Measurements from ENCODE around the gene BORCS6. TPM values are rescaled to one million over a fixed set of nuclear protein-coding genes. Genes with fewer than 3 reads are reported as not detected.
"Not testable (repeated sequence)": the region's sequence is repeated elsewhere in the genome, so short reads cannot be mapped to it uniquely, and the experiment has no call there.

BORCS6 gene
- total RNA-seq, 2 donors from 2014 or later: 5.8 to 8.9 TPM

DNA sequence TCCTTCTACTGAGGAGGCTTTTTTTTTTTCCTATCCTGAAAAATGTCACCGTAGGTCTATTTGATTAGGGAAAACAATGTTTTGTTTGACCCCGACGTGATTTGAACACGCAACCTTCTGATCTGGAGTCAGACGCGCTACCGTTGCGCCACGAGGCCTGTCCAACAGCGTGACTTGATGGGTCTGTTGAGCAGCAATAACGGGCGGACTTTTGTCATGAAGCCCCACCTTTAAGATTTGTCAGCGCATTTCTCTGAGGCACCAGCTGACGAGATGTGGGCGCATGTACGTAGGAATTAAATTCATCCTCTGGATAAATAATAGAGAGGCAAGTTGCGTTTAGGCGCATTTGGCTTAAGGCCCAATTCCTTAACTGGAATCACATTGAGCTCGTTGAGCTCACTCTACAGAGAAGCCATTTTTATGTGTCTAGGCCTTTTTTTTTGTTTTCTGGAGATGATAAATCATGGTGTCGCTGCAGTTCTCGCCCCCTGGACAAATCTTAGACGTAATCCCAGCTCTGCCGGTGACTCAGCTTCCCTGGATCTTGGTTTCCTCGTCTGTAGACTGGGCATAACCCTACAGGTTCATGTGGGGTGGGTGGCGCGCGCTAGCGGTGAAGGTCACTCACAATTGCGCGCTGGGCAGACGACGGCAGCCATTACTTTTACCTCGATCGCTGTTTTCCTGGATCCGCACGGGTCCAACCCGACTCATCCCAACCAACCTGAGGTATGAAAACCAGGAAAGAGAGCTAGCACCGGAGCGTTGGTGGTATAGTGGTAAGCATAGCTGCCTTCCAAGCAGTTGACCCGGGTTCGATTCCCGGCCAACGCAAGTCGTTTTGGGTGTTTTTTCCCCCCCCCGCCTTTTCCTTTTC is 31.0 kb upstream of the BORCS6 start:
- DNase-seq (peak; percentile 84), ATAC-seq (peak; percentile 73 to 79)
- intact Hi-C loops (cut with DNase I): loop anchor here in 1 of 2 donors (1.0 kb wide), 1 partner anchor 102 kb away; no protein-coding TSS in a partner anchor

DNA sequence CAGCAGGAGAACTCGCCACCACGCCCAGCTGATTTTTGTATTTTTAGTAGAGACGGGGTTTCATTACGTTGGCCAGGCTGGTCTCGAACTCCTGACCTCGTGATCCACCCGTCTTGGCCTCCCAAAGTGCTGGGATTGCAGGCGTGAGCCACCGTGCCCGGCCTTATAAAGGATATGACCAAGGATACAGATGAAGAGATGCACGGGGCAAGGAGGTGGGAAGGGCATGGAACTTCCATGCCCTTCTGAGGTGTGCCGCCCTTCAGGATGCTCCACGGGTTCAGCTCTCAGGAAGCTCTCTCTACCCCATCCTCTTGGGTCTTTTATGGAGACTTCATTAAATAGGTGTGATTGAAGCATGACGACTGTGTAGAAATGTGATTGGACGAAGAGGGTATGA is 24.0 kb upstream of the BORCS6 start:
- intact Hi-C loops (cut with DNase I); ATAC-seq; DNase-seq: not testable (repeated sequence)

DNA sequence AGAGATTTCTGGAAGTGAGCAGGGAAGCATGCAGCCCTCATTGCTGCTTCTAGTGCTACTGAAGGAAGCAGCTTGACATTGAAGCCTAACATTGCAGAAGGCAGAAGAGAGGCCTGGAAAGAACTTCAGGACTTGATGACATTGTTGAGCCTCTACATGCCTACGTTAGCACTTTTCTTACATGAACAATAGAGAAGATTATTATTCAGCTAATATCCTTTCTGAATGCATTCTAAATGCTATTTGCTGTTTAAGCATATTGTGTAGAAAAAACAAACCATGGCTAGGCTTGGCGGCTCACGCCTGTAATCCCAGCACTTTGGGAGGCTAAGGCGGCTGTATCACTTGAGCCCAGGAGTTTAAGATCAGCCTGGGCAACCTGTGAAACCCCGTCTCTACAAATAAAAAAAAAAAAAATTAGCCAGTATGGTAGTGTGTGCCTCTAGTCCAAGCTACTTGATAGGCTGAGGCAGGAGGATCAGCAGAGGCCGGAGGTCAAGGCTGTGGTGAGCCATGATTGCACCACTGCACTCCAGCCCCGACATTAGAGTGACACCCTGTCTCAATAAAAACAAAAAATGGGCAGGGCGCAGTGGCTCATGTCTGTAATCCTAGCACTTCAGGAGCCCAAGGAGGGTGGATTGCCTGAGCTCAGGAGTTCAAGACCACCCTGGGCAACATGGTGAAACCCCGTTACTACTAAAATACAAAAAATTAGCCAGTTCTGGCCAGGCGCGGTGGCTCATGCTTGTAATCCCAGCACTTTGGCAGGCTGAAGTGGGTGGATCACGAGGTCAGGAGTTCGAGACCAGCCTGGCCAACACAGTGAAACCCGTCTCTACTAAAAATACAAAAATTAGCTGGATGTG is 22.6 kb upstream of the BORCS6 start:
- intact Hi-C loops (cut with DNase I): no loop called here
- ATAC-seq (no peak), DNase-seq (no peak)

DNA sequence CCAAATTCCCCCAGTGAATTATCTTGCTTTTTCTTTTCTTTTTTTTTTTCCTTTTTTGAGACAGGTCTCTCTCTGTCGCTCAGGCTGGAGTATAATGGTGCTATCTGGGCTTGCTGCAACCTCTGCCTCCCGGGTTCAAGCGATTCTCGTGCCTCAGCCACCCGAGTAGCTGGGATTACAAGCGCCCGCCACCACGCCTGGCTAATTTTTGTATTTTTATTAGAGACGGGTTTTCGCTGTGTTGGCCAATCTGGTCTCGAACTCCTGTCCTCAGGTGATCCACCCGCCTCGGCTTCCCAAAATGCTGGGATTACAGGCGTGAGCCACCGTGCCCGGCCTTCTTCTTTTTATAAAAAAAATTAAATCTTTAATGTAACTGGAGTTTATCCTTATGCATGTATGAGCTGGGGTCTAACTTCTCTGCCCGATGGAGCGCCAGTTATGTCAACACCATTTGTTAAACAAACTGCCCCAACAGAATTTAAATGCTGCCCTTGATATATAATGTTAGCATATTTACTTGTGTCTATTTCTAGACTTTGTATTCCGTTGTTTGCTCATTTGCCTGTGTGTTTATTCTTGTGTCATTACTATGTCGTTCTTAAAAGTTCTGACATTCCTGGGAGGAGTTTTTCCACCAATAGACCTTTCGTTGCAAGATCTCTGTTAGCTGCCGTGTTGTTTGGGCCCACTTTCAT is 20.9 kb upstream of the BORCS6 start:
- no peak for DNase-seq
- intact Hi-C loops (cut with DNase I): no loop called here
- ATAC-seq: peak; percentile 10 to 42

DNA sequence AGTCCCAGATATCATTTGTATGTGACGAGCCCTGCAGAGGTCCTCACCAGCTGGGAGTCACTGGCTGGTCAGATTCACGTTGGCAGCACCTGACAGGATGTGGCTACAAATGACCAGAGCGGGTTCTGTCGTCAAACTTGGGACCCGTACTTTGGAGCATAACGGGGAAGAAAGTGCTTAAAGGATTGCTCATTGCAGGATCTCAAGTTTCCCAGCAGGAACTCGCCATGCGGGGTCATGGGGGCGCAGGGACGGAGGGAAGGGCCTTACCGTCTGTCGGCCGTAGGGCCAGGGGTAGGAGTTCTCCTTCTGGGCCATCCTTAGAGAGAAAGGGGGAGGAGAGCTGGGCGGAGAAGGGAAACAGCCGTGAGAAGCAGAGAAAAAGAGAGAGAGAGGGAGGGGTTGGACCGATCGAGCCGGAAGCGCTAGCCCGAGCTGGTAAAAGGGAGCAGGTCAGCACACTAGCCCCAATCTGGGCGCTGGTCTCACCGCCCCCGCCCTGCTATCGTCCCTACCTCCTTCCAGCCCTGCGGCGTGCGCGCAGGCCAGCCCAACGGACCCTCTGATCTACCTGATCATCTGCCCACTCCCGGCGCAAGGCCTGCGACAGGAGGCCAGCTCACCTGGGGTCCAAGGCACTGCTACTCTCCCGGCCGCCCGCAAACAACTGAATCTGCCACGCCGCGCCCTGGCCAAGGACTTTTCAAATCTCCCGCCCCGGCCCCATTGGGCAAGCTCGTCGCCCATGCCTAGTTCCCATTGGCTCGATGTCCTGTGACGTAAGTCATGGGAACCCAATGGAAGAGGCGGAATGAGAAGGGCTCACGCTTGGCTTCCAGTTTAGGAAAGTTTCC is 20.2 kb upstream of the BORCS6 start, which contains the start of gene AURKB:
Gene AURKB, minus strand, starts transcription at position 669 of the 854 bp plus-strand sequence. Its CDS starts 351 bp downstream, at position 318.
- intact Hi-C loops (cut with DNase I): no loop called here
- ATAC-seq: peak; percentile 99
- peak; percentile 96 for DNase-seq

DNA sequence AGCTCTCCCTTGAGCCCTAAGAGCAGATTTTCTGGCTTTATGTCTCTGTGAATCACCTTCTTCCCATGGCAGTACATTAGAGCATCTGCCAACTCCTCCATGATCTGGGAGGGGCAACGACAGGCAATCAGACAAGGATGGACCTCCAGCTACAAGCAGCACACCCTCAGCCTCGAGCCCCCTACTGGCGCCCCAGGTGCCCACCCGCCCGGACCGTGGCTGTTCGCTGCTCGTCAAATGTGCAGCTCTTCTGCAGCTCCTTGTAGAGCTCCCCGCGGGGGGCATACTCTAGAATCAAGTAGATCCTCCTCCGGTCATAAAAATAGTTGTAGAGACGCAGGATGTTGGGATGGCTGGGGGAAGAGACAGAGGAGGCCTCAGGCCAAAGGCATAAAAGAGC is 16.6 kb upstream of the BORCS6 start:
- ATAC-seq (no peak), DNase-seq (no peak)
- intact Hi-C loops (cut with DNase I): no loop called here

DNA sequence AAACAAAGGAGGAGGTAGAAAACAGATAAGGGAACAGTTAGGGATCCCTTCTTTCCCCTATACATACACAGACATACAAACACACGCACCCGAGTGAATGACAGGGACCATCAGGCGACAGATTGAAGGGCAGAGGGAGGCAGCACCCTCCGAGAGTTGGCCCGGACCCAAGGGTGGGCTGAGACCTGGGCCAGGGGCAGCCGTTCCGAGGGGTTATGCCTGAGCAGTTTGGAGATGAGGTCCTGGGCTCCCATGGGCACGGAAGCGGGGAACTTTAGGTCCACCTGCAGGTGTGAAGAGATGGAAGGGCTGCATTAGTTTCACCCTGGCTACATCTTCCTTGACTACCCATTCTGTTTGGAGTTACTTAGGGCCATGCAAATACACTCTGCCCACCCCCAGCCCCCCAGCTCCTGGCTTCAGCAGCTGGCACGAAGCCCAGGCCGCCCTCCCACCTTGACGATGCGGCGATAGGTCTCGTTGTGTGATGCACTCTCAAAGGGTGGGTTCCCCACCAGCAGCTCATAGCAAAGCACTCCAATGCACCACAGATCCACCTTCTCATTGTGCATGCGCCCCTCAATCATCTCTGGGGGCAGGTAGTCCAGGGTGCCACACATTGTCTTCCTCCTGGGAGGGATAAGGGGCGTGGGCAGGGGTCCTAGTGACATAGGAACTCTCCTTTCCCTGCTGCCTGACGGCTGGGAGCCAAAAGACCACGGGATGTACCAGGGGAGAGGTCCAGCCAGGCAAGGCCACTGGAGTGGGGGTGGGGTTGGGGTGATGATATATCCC is 15.0 kb upstream of the BORCS6 start:
- DNase-seq: no peak
- intact Hi-C loops (cut with DNase I): no loop called here

DNA sequence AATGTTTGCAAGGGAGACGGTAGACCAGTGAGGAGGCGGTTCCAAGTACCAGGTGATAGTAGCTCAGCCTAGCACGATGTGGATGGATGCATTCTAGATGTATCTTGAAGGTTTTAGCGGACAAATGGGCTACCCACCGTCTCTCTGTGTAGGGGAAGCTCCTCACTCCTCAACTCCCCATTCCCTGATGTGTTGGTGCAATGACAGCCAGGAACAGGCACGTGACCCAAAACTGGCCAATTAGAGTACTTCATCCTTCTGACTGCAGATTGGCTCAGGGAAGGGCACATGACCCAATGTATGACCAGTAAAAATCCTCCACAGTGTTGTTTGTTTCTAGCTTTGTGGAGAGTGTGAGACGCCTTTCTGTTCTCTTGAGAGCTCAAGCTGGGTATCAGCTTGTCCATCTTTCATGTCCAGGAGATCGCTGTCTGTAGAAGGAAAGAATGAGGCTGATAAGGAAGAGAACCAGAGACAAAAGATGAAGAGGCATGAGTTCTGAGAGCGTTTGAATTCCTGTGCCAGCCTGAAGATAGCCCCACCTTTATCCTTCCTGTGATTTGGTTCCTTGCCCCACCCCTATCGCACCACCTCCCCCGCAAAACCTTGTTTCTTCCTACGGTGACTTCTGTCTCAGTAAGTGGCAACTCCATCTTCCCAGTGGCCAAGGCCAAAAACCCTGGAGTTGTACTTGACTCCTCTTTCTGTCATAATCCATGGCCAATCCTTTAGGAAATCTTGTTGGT is 2.3 kb upstream of the BORCS6 start:
- peak; percentile 84 for DNase-seq
- intact Hi-C loops (cut with DNase I): no loop called here
- ATAC-seq: peak; percentile 40 to 60

More for the DNA sequence above, 15.0 kb upstream of the BORCS6 start:
- no peak for ATAC-seq

DNA sequence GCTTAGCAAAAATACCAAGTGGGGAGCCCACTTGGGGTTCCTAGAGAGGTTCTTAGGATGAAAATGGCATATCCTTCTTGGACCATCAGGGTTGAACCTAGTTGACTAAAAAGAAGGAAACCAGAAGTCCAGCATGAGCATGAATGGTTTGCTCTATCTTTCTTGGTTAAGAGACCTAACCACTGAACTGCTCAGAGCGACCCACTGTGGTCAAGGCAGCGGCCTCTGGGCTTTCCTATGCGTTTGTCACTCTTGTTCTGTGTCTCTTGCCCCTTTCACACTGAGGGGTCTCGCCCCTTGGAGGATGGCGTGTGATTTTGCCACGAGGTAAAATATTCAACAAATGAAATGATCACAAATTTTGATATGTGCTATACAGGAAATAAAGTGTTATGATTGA is 526 bp upstream of the BORCS6 start:
- intact Hi-C loops (cut with DNase I): no loop called here
- ATAC-seq (no peak), DNase-seq (no peak)

DNA sequence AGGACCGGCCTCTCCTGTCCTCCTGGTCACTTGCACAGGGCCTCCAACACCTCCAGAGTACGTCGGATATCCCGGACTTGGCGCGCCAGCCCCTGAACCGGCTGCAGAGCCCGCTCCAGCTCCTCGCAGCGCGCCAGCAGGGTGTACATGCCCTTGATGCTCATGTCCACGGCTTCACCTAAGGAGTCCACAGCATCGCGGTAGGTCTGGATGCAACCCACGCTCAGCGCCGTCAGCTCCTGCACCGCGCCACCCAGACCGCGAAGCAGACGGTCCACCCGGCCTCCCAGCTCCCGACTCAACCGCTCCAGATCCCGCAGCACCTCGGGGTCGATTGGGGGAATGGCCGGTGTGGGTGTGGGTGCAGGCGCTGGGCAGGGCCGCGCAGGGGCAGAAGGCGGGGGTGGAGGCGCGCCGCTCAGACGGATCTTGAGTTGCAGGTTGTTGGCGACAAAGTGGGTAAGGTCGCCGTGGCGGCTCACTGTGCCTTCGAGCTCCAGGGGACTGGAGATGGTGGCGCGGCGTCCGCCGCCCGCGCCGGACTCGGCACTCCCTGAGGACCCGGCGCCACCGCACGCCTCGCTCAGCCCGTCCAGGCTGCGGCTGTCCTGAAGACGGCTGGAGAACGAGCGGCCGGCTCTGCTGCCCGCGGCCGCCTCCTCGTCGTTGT is 804 bp downstream of the BORCS6 start:
- intact Hi-C loops (cut with DNase I): no loop called here
- DNase-seq (peak; percentile 38), ATAC-seq (no peak)

DNA sequence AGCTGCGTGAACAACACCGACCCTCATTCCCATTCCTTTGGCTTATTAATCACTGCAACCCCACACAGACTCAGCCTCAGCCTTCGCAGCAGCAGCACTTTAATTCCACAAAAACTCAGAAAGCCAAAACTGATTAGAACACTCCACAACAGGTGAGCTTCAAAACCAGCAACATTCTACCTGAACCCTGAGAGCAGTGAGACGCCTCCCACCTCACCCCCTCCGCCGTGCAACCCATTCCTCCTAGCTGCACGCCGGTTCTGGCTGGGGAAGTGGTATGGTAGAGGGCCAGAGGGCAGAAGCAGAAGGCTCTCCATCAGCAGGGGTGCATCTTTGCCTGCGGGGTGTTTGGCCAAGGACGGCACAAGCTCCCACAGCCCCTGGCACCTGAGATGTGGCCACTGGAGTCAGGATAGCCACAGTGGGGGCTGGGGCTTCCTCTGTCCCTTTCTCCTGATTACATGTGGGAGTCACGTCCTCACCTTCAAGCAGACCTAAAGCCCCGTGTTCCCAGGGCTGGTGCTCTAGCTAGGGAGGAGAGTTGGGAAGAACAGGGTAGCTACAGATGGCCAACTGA is 1.6 kb downstream of the BORCS6 start:
- DNase-seq (no peak), ATAC-seq (no peak)
- intact Hi-C loops (cut with DNase I): no loop called here

DNA sequence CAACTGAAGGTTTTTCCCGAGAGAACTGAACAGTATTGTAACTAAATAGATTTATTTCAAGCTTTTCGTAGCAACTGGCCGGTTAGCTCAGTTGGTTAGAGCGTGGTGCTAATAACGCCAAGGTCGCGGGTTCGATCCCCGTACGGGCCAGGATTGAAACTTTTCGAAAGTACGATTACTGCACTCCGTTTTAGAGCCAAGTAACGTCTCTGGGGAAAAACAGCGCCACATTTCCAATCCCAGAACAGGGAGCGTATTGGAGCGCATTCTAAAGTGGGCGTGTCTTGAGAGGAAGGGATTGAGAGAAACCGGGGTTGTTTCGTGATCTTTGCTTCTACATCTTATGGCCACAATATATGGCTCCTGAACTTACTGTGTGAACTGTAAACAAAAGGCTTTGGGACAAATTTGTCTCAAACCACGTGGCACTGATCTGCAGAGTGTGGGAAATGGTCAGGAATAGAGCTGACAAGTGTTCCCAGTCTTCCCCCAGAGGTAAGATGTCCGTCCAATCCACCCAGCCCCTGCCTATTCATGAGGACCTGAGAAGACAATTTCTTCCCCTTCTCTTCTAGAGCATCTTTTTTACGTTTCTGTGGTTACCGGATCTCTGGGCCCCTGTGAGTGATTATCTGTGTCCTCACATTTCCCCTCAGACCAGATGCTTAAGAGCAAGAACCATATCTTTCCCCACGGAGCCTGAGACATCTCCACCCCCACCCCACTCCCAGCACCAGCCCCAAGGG is 2.3 kb downstream of the BORCS6 start:
- intact Hi-C loops (cut with DNase I): loop anchor here (1.0 to 2.0 kb wide), 2 partner anchors 35 kb away; no protein-coding TSS in a partner anchor
- peak; percentile 35 to 67 for ATAC-seq

DNA sequence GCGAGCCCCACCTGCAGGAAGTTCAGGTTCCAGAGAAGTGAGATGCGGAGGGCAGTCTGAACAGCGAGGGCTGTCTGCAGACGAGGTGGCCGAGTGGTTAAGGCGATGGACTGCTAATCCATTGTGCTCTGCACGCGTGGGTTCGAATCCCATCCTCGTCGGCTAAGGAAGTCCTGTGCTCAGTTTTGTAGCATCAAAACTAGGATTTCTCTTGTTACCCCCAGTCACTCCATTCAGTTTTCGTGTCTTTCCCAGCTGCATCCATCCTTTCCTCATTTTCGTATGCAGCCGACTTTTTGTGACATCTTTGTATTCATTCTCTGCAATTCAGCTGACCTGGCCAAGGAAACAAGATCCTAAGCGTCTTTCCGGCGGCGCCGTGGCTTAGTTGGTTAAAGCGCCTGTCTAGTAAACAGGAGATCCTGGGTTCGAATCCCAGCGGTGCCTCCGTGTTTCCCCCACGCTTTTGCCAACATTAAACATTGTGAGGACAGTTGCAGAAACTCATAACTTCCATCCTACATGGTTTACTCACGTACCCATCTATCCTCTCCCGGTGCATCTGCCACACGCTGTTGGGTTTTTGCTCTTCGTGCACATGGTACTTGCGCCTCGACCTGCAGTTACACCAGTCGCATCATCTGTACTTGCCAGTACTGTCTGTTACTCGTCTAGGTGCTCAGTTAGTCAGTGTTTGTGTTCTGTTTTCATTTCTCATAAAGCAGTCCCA is 3.0 kb downstream of the BORCS6 start:
- ATAC-seq (peak; percentile 69 to 72), DNase-seq (peak; percentile 91)
- intact Hi-C loops (cut with DNase I): loop anchor here (1.0 to 2.0 kb wide), 3 partner anchors 35 to 68 kb away; no protein-coding TSS in a partner anchor

More for the DNA sequence above, 2.3 kb downstream of the BORCS6 start:
- peak; percentile 89 for DNase-seq

DNA sequence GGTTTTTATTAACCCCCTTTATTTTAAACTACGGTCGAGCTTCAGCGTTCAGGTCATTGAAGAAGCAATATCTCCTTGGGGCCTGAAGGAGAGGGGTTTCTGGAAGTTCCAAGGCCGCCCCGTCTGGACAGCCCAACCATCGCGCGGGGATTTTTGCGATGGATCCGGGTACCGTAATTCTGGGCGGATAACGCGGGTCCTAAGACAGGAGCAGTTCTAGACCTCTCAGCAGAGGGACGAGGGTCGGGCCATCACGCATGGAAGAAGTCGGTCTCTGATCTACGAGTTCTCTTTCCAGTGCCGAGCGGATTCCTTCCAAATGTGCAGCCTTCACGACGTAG is 3.6 kb downstream of the BORCS6 start:
- intact Hi-C loops (cut with DNase I): loop anchor here (1.0 to 2.0 kb wide), 2 partner anchors 36 to 67 kb away; no protein-coding TSS in a partner anchor

More for the DNA sequence above, 3.6 kb downstream of the BORCS6 start:
- DNase-seq (no peak), ATAC-seq (no peak)

Measured in left cardiac atrium (tissue), 4 donors.